ENCODE measurements around the gene WNT5A. TPM values are rescaled to one million over a fixed set of nuclear protein-coding genes. Genes with fewer than 3 reads are reported as not detected.

WNT5A gene
- polyA plus RNA-seq: 10 to 100 TPM in 1 of 2 donors, 1 to 10 TPM in 1; 9.1 to 11.1 TPM

GRCh38 chr3:55486857-55487380 is at the start of gene WNT5A:
TSS of gene WNT5A (minus strand) at chr3:55487306. CDS start at chr3:55486985, 321 bp downstream.
- 0 to 1% methylated on average over 52 of the region's 52 CpGs for WGBS, 2 donors
- peaks cover 8 to 22% of the 10 kb centered on the region in 2 donors for H3K4me1 ChIP-seq (ENCODE audit: control insufficient read depth in 2 of 2, insufficient read depth in 2 of 2, low read length in 1 of 2)

GRCh38 chr3:55534876-55535275 is 47.8 kb upstream of the WNT5A start:
- H3K4me3 ChIP-seq (ENCODE audit: low read depth in 1 of 2, low read length in 2 of 2): no peak overlapping the region
- no peak overlapping the region for H3K27ac ChIP-seq (ENCODE audit: low read depth in 2 of 2, low read length in 1 of 2)
- no peaks in the 10 kb centered on the region for H3K9me3 ChIP-seq (ENCODE audit: control insufficient read depth in 2 of 2, insufficient read depth in 1 of 2, low read depth in 1 of 2, low read length in 1 of 2)
- 78 to 84% methylated on average over 2 of the region's 2 CpGs for WGBS, 2 donors
- H3K4me1 ChIP-seq (ENCODE audit: control insufficient read depth in 2 of 2, insufficient read depth in 2 of 2, low read length in 1 of 2): no peaks in the 10 kb centered on the region
- H3K36me3 ChIP-seq (ENCODE audit: control insufficient read depth in 2 of 2, insufficient read depth in 2 of 2, low read length in 1 of 2): no peaks in the 10 kb centered on the region
- H3K27me3 ChIP-seq (ENCODE audit: control insufficient read depth in 1 of 2, insufficient read depth in 2 of 2, low read length in 2 of 2): no peaks in the 10 kb centered on the region

More at GRCh38 chr3:55486857-55487380, at the start of gene WNT5A:
- peak within 1 kb of the TSS; percentile 67 to 82 for H3K4me3 ChIP-seq (ENCODE audit: low read depth in 1 of 2, low read length in 2 of 2)
- H3K36me3 ChIP-seq (ENCODE audit: control insufficient read depth in 2 of 2, insufficient read depth in 2 of 2, low read length in 1 of 2): no peaks in the 10 kb centered on the region
- H3K9me3 ChIP-seq (ENCODE audit: control insufficient read depth in 2 of 2, insufficient read depth in 1 of 2, low read depth in 1 of 2, low read length in 1 of 2): no peaks in the 10 kb centered on the region
- H3K27me3 ChIP-seq (ENCODE audit: control insufficient read depth in 1 of 2, insufficient read depth in 2 of 2, low read length in 2 of 2): no peaks in the 10 kb centered on the region
- H3K27ac ChIP-seq (ENCODE audit: low read depth in 2 of 2, low read length in 1 of 2): peak within 1 kb of the TSS; percentile 74 to 84

GRCh38 chr3:55532806-55533205 is 45.7 kb upstream of the WNT5A start:
- no peaks in the 10 kb centered on the region for H3K27me3 ChIP-seq (ENCODE audit: control insufficient read depth in 1 of 2, insufficient read depth in 2 of 2, low read length in 2 of 2)
- no peak overlapping the region for H3K4me3 ChIP-seq (ENCODE audit: low read depth in 1 of 2, low read length in 2 of 2)
- H3K9me3 ChIP-seq (ENCODE audit: control insufficient read depth in 2 of 2, insufficient read depth in 1 of 2, low read depth in 1 of 2, low read length in 1 of 2): no peaks in the 10 kb centered on the region
- H3K27ac ChIP-seq (ENCODE audit: low read depth in 2 of 2, low read length in 1 of 2): no peak overlapping the region
- no peaks in the 10 kb centered on the region for H3K4me1 ChIP-seq (ENCODE audit: control insufficient read depth in 2 of 2, insufficient read depth in 2 of 2, low read length in 1 of 2)
- 91 to 95% methylated on average over 3 of the region's 3 CpGs for WGBS, 2 donors
- H3K36me3 ChIP-seq (ENCODE audit: control insufficient read depth in 2 of 2, insufficient read depth in 2 of 2, low read length in 1 of 2): no peaks in the 10 kb centered on the region

- H3K4me1 ChIP-seq (ENCODE audit: control insufficient read depth in 2 of 2, insufficient read depth in 2 of 2, low read length in 1 of 2): no peaks in the 10 kb centered on the region
- WGBS, 2 donors: 69 to 76% methylated on average over 1 of the region's 1 CpG
- no peaks in the 10 kb centered on the region for H3K9me3 ChIP-seq (ENCODE audit: control insufficient read depth in 2 of 2, insufficient read depth in 1 of 2, low read depth in 1 of 2, low read length in 1 of 2)
- H3K27ac ChIP-seq (ENCODE audit: low read depth in 2 of 2, low read length in 1 of 2): no peak overlapping the region
- H3K4me3 ChIP-seq (ENCODE audit: low read depth in 1 of 2, low read length in 2 of 2): no peak overlapping the region
- H3K36me3 ChIP-seq (ENCODE audit: control insufficient read depth in 2 of 2, insufficient read depth in 2 of 2, low read length in 1 of 2): no peaks in the 10 kb centered on the region
- no peaks in the 10 kb centered on the region for H3K27me3 ChIP-seq (ENCODE audit: control insufficient read depth in 1 of 2, insufficient read depth in 2 of 2, low read length in 2 of 2)
Observed at GRCh38 chr3:55531321-55531720, 44.2 kb upstream of the WNT5A start.

GRCh38 chr3:55527361-55527760 is 40.3 kb upstream of the WNT5A start:
- H3K27ac ChIP-seq (ENCODE audit: low read depth in 2 of 2, low read length in 1 of 2): no peak overlapping the region

GRCh38 chr3:55526332-55527030 is 39.4 kb upstream of the WNT5A start:
- H3K9me3 ChIP-seq (ENCODE audit: control insufficient read depth in 2 of 2, insufficient read depth in 1 of 2, low read depth in 1 of 2, low read length in 1 of 2): no peaks in the 10 kb centered on the region
- peaks cover under 1 to 2% of the 10 kb centered on the region in 2 donors for H3K4me1 ChIP-seq (ENCODE audit: control insufficient read depth in 2 of 2, insufficient read depth in 2 of 2, low read length in 1 of 2)
- 79 to 80% methylated on average over 10 of the region's 10 CpGs for WGBS, 2 donors
- no peaks in the 10 kb centered on the region for H3K36me3 ChIP-seq (ENCODE audit: control insufficient read depth in 2 of 2, insufficient read depth in 2 of 2, low read length in 1 of 2)
- H3K27me3 ChIP-seq (ENCODE audit: control insufficient read depth in 1 of 2, insufficient read depth in 2 of 2, low read length in 2 of 2): no peaks in the 10 kb centered on the region
- H3K4me3 ChIP-seq (ENCODE audit: low read depth in 1 of 2, low read length in 2 of 2): no peak overlapping the region
- no peak overlapping the region for H3K27ac ChIP-seq (ENCODE audit: low read depth in 2 of 2, low read length in 1 of 2)

More at GRCh38 chr3:55527361-55527760, 40.3 kb upstream of the WNT5A start:
- Histone ChIP-seq H3K4me1 (ENCODE audit: control insufficient read depth in 2 of 2, insufficient read depth in 2 of 2, low read length in 1 of 2) (peaks cover 0 to 2% of the 10 kb centered on the region in 2 donors), H3K9me3 (ENCODE audit: control insufficient read depth in 2 of 2, insufficient read depth in 1 of 2, low read depth in 1 of 2, low read length in 1 of 2) (no peaks in the 10 kb centered on the region), H3K27me3 (ENCODE audit: control insufficient read depth in 1 of 2, insufficient read depth in 2 of 2, low read length in 2 of 2) (no peaks in the 10 kb centered on the region), H3K36me3 (ENCODE audit: control insufficient read depth in 2 of 2, insufficient read depth in 2 of 2, low read length in 1 of 2) (no peaks in the 10 kb centered on the region), H3K4me3 (ENCODE audit: low read depth in 1 of 2, low read length in 2 of 2) (no peak overlapping the region)
- 90 to 97% methylated on average over 4 of the region's 4 CpGs for WGBS, 2 donors

GRCh38 chr3:55525436-55525835 is 38.3 kb upstream of the WNT5A start:
- Histone ChIP-seq H3K36me3 (ENCODE audit: control insufficient read depth in 2 of 2, insufficient read depth in 2 of 2, low read length in 1 of 2) (no peaks in the 10 kb centered on the region), H3K27ac (ENCODE audit: low read depth in 2 of 2, low read length in 1 of 2) (no peak overlapping the region), H3K4me1 (ENCODE audit: control insufficient read depth in 2 of 2, insufficient read depth in 2 of 2, low read length in 1 of 2) (peaks cover 3 to 5% of the 10 kb centered on the region in 2 donors), H3K27me3 (ENCODE audit: control insufficient read depth in 1 of 2, insufficient read depth in 2 of 2, low read length in 2 of 2) (no peaks in the 10 kb centered on the region), H3K4me3 (ENCODE audit: low read depth in 1 of 2, low read length in 2 of 2) (no peak overlapping the region), H3K9me3 (ENCODE audit: control insufficient read depth in 2 of 2, insufficient read depth in 1 of 2, low read depth in 1 of 2, low read length in 1 of 2) (no peaks in the 10 kb centered on the region)
- 82 to 84% methylated on average over 3 of the region's 3 CpGs for WGBS, 2 donors

- Histone ChIP-seq H3K27ac (ENCODE audit: low read depth in 2 of 2, low read length in 1 of 2) (no peak overlapping the region), H3K4me1 (ENCODE audit: control insufficient read depth in 2 of 2, insufficient read depth in 2 of 2, low read length in 1 of 2) (peaks cover 3 to 5% of the 10 kb centered on the region in 2 donors), H3K9me3 (ENCODE audit: control insufficient read depth in 2 of 2, insufficient read depth in 1 of 2, low read depth in 1 of 2, low read length in 1 of 2) (no peaks in the 10 kb centered on the region), H3K27me3 (ENCODE audit: control insufficient read depth in 1 of 2, insufficient read depth in 2 of 2, low read length in 2 of 2) (no peaks in the 10 kb centered on the region), H3K4me3 (ENCODE audit: low read depth in 1 of 2, low read length in 2 of 2) (no peak overlapping the region), H3K36me3 (ENCODE audit: control insufficient read depth in 2 of 2, insufficient read depth in 2 of 2, low read length in 1 of 2) (no peaks in the 10 kb centered on the region)
- 42 to 66% methylated on average over 4 of the region's 4 CpGs for WGBS, 2 donors
Observed at GRCh38 chr3:55524565-55525244, 37.6 kb upstream of the WNT5A start.

- H3K9me3 ChIP-seq (ENCODE audit: control insufficient read depth in 2 of 2, insufficient read depth in 1 of 2, low read depth in 1 of 2, low read length in 1 of 2): no peaks in the 10 kb centered on the region
- peaks cover 3 to 5% of the 10 kb centered on the region in 2 donors for H3K4me1 ChIP-seq (ENCODE audit: control insufficient read depth in 2 of 2, insufficient read depth in 2 of 2, low read length in 1 of 2)
- 71 to 74% methylated on average over 2 of the region's 2 CpGs for WGBS, 2 donors
- no peak overlapping the region for H3K27ac ChIP-seq (ENCODE audit: low read depth in 2 of 2, low read length in 1 of 2)
- no peaks in the 10 kb centered on the region for H3K36me3 ChIP-seq (ENCODE audit: control insufficient read depth in 2 of 2, insufficient read depth in 2 of 2, low read length in 1 of 2)
- H3K27me3 ChIP-seq (ENCODE audit: control insufficient read depth in 1 of 2, insufficient read depth in 2 of 2, low read length in 2 of 2): no peaks in the 10 kb centered on the region
- H3K4me3 ChIP-seq (ENCODE audit: low read depth in 1 of 2, low read length in 2 of 2): no peak overlapping the region
Observed at GRCh38 chr3:55523471-55523870, 36.4 kb upstream of the WNT5A start.
